ENCODE results near the gene EML1.

GRCh38 chr14:99870617-99871016, 77.4 kb downstream of the EML1 start:
- TF ChIP-seq CTCF (IDR thresholded peaks at IDR 0.05) (no peak), POLR2A (IDR thresholded peaks at IDR 0.05) (no peak)

Data from body of pancreas (tissue), 4 donors.